Kidney capillary endothelial cell (primary cell): Measurements from ENCODE around the gene HGS.

Source experiments
- DNase-seq: peaks from one replicate; pipeline ENCODE4 v3.0.0-alpha.2; 2018; ENCODE audit warnings: low spot score

The HGS gene, protein sequence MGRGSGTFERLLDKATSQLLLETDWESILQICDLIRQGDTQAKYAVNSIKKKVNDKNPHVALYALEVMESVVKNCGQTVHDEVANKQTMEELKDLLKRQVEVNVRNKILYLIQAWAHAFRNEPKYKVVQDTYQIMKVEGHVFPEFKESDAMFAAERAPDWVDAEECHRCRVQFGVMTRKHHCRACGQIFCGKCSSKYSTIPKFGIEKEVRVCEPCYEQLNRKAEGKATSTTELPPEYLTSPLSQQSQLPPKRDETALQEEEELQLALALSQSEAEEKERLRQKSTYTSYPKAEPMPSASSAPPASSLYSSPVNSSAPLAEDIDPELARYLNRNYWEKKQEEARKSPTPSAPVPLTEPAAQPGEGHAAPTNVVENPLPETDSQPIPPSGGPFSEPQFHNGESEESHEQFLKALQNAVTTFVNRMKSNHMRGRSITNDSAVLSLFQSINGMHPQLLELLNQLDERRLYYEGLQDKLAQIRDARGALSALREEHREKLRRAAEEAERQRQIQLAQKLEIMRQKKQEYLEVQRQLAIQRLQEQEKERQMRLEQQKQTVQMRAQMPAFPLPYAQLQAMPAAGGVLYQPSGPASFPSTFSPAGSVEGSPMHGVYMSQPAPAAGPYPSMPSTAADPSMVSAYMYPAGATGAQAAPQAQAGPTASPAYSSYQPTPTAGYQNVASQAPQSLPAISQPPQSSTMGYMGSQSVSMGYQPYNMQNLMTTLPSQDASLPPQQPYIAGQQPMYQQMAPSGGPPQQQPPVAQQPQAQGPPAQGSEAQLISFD

GRCh38 chr17:81683584-81684441 is at the start of gene HGS, which contains the start of gene ARL16:
TSS of gene HGS (plus strand) at chr17:81684011. CDS start at chr17:81684067, 56 bp downstream.
TSS of gene ARL16 (minus strand) at chr17:81683797. CDS start at chr17:81683753, 44 bp downstream.
- peak; percentile 99 for DNase-seq

DNA sequence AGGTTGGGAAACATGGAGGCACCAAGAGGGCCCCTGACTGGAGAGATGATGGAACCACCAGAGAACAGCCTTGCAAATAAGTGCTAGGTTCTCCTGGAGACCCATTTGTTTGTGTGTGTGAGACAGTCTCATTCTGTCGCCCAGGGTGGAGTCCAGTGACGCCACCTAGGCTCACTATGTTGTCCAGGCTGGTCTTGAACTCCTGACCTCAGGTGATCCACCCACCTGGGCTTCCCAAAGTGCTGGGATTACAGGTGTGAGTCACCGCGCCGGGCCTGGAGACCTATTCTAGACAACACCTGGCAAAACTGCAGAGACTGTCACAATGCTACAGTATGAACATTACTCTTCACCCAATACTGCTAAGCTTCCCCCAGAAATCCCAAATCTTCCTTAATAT is 48.4 kb upstream of the HGS start:
- DNase-seq: no peak

GRCh38 chr17:81635973-81636504 is 47.8 kb upstream of the HGS start:
- DNase-seq: no peak

DNA sequence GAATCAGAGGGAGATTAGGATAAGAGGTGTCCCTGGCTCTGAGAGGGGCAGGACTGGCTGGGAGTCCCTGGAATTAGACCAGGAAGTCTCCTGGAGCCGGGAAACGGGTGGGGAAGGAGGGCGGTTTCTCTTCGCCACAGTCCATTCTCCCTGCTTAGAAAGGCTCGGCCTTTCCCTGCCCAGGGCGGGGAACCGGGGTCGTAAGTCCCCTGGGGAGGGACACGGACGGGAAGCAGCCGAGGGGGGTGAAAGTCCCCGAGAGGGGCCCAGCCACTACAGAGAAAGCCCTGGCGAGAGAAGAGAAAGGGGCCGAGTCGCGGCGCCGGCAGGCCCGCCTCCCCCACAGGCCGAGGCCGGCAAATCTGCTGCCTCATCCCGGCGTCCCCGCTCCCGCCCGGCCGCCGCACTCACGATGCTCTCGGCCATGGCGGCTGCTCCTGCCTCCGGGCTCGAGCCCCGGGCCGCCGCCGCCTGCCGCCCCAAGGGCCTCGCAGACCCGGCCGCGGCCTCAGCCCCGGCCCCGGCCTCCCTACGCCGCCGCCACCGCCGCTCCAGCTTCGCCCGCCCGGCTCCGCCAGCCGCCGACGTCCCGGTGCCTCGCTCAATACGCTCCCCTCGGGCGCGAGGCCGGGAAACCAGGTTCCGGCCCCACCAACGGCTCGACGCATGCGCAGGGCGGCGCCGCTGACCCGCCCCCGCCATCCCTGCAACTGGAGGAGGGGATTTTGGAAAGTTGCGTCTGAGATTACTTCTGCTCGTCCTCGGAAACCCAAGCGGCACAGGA is 47.1 kb upstream of the HGS start, which contains the start of the genes NPLOC4 and TSPAN10:
Gene NPLOC4 (minus strand): TSS at position 608 of the 784 bp plus-strand sequence. CDS start 182 bp downstream, at position 426.
Gene TSPAN10 (plus strand): TSS at position 692 of the 784 bp plus-strand sequence. CDS start 5,217 bp downstream, outside the sequence.
- peak; percentile 75 for DNase-seq

DNA sequence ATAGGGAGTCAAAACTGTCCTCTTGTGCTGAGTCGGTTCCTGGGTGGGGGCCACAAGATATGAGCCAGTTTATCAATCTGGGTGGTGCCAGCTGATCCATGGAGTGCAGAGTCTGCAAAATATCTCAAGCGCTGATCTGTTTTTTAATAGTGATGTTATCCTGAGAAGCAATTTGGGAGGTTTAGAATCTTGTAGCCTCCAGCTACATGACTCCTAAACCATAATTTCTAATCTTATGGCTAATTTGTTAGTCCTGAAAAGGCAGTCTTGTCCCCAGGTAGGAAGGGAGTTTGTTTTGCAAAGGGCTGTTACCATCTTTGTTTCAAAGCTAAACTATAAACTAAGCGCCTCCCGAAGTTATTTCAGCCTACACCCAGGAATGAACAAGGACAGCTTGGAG is 45.1 kb upstream of the HGS start:
- DNase-seq: no peak

DNA sequence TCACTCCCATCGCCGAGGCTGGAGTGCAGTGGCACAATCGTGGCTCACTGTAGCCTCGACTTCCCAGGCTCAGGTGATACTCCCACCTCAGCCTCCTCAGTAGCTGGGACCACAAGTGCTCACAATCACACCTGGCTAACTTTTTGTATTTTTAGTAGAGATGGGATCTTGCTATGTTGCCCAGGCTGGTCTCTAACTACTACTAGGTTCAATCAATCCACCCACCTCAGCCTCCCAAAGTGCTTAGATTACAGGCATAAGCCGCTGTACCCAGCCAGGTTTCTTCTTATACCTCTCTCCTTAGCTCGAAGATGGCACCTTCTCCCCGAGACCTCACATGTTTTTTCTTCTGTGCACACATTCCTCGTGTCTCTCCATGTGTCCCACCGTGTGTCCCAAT is 43.8 kb upstream of the HGS start:
- no peak for DNase-seq

GRCh38 chr17:81641825-81642489 is 41.9 kb upstream of the HGS start:
- peak; percentile 15 for DNase-seq

- no peak for DNase-seq
Measured at GRCh38 chr17:81644496-81644895, 39.3 kb upstream of the HGS start.

DNA sequence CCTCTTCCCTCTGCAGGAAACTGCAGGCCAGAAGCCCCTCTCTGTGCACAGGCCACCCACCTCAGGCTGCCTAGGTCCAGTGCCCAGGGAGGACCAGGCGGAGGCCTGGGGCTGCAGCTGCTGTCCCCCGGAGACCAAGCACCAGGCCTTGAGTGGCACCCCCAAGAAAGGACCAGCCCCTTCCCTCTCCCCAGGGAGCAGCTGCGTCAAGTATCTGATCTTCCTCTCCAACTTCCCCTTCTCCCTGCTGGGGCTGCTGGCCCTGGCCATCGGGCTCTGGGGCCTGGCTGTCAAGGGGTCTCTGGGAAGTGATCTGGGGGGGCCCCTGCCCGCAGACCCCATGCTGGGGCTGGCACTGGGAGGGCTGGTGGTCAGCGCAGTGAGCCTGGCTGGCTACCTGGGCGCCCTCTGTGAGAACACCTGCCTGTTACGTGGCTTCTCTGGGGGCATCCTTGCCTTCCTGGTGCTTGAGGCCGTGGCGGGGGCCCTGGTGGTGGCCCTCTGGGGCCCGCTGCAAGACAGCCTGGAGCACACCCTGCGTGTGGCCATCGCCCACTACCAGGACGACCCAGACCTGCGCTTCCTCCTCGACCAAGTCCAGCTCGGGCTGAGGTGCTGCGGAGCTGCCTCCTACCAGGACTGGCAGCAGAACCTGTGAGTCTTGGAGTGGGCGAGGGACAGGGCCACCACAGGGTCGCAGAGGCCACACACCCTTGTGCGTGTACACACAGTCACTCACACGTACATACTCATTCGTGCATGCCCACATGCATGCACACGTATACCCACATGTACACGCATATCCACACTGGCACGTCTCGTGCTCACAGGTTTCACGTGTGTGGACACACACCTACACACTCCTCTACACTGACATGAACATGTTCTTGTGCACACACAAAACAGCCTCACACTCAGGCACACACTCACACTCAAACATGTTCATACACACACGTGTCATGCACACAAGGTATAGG is 38.5 kb upstream of the HGS start:
- DNase-seq: no peak

- no peak for DNase-seq
Measured at GRCh38 chr17:81646869-81647600, 36.8 kb upstream of the HGS start.

DNA sequence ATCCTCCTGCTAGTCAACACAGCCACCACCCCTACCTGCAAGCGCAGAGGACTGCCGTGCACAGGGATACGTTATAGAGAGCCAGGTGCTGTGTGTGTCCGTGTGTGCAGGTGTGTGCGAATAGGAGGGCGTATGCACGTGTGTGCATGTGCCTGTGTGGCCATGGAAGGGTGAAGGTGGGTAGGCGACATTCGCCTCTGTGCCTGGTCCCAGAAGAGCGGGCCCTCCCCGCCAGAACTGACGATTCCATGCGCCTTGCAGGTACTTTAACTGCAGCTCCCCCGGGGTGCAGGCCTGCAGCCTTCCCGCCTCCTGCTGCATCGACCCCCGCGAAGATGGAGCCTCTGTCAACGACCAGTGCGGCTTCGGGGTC is 36.2 kb upstream of the HGS start:
- no peak for DNase-seq

- DNase-seq: no peak
Measured at GRCh38 chr17:81648013-81648706, 35.7 kb upstream of the HGS start.

GRCh38 chr17:81648707-81649085 is 35.1 kb upstream of the HGS start:
- no peak for DNase-seq

DNA sequence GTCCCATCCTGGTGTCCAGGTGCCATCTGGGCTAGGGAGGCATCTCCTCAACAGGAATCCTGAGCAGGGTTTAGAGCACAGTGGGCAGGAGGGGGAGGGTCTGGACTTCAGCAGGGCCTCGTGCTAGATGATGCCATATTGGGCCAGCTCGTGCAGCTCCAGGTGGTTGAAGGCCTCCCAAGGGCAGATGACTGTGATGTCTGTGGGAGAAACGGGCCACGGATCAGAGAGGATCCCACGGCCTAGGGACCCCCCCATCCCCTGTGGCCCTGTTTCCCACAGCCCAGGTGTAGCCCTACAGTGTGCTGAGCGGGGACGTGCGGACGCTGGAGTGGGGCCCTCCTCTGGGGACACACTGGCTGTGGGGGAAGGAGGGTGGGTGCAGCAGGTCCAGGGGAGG is 32.9 kb upstream of the HGS start:
- no peak for DNase-seq

GRCh38 chr17:81651692-81652091 is 32.1 kb upstream of the HGS start:
- no peak for DNase-seq

- no peak for DNase-seq
Measured at GRCh38 chr17:81652906-81653771, 30.7 kb upstream of the HGS start.
